ENCODE results near the gene ABCC6. TPM values are rescaled to one million over a fixed set of nuclear protein-coding genes. Genes with fewer than 3 reads are reported as not detected.

The ABCC6 gene
- total RNA-seq, 4 donors from 2014 or later = 1.8 to 19.4 (median 2.2) TPM

- no peak for TF ChIP-seq CTCF (IDR thresholded peaks at IDR 0.05; ENCODE audit: low read depth)
Measured at GRCh38 chr16:16188827-16189226, 34.5 kb downstream of the ABCC6 start.

- TF ChIP-seq CTCF (IDR thresholded peaks at IDR 0.05; ENCODE audit: low read depth) = no peak
Measured at GRCh38 chr16:16186820-16187219, 36.5 kb downstream of the ABCC6 start.

- TF ChIP-seq CTCF (IDR thresholded peaks at IDR 0.05; ENCODE audit: low read depth) = no peak
Measured at GRCh38 chr16:16185095-16185494, 38.2 kb downstream of the ABCC6 start.

- no peak for TF ChIP-seq CTCF (IDR thresholded peaks at IDR 0.05; ENCODE audit: low read depth)
Measured at GRCh38 chr16:16184594-16184993, 38.7 kb downstream of the ABCC6 start.

GRCh38 chr16:16183562-16183961, 39.7 kb downstream of the ABCC6 start:
- no peak for TF ChIP-seq CTCF (IDR thresholded peaks at IDR 0.05; ENCODE audit: low read depth)

GRCh38 chr16:16182918-16183317, 40.4 kb downstream of the ABCC6 start:
- TF ChIP-seq CTCF (IDR thresholded peaks at IDR 0.05; ENCODE audit: low read depth) = no peak

- TF ChIP-seq CTCF (IDR thresholded peaks at IDR 0.05; ENCODE audit: low read depth) = no peak
Measured at GRCh38 chr16:16178455-16179162, 44.7 kb downstream of the ABCC6 start.
